DMS53 treated with DMSO at 0.1 percent for 48 hours (cell line): ENCODE data around the gene ZXDC.

ENCODE experiments used
- DNase-seq: peaks from one replicate; lab custom pipeline; 2025; ENCODE audit not compliant: unreplicated experiment; lab: John Stamatoyannopoulos, UW

Gene ZXDC

GRCh38 chr3:126476166-126477060 is 722 bp upstream of the ZXDC start:
- DNase-seq, result peak; percentile 18

DNA sequence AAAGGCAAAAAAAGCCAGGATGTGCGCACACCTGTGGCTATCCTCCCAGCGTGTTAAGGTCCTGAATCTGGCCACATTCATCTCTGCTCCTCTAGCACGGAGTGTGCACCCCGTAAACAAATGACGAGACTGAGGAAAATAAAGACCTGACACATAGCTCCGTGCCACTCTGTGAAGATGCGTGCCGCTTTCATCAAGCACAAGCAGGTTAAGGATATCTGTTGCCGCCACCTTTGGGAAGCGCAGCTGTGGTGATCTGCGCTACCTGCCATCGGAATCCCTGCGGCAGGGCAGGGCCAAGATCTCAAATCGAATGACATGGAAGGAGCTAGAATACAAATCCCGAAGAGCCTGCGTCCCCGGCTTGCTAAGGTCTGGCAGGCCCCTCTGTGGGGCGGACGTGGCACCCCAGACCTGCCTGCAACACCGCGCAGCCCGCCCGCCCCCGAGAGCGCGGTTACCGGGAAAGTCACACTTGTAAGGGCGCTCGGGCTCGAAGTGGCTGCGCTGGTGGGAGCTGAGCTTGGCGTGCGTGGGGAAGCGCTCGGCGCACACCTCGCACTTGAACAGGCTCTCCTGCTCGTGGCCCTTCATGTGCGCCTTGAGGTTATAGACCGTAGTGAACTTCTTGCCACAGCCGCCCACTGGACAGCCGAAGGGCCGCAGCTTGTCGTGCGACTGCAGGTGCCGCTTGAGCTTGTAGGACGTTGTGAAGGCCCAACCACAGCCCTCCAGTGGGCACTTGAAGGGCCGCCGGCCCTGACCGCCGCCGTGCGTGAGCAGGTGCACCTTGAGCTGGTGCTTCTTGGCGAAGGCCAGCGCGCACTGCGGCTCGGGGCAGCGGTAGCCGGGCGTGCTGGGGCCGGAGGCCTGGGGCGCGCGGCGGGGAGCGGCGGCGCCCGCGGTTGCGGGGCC is 936 bp downstream of the ZXDC start:
- peak; percentile 5 for DNase-seq

DNA sequence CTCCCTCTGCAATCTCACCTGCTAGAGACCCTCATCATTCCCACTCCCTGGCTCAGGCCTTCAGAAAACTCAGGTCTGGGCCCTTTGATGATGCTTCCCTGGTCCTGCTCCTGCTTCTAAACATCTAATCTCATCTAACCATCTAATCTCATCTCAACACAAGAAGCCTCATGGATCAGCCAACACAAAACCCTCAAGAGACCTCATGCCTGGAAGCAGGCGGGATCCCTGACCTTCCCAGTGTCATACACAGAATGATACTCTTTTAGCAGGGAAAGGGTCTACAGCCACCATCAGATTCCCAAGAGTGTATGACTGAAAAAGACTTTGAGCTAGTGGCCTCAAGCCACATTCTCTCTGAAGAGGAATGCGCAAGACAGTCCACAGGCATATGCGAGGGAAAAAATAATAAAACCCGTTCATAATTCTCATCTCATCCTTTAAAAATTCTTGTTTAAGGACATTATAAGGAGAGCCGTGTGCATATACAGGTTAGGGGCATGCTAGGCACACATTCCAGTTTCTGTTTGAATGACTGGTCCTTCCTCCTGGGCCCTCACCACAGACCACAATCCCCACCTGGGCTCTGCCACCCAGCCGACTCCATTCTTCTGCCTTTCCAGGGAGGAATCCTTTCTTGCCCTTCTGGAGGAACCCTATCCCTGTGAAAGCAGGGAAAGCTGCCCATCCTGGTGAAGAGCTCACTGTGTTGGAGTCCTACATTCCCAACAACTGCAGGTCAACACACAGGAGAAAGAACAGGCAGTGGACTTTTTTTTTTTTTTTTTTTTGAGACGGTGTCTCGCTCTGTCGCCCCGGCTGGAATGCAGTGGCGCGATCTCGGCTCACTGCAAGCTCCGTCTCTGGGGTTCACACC is 2.2 kb downstream of the ZXDC start:
- DNase-seq, result no peak

DNA sequence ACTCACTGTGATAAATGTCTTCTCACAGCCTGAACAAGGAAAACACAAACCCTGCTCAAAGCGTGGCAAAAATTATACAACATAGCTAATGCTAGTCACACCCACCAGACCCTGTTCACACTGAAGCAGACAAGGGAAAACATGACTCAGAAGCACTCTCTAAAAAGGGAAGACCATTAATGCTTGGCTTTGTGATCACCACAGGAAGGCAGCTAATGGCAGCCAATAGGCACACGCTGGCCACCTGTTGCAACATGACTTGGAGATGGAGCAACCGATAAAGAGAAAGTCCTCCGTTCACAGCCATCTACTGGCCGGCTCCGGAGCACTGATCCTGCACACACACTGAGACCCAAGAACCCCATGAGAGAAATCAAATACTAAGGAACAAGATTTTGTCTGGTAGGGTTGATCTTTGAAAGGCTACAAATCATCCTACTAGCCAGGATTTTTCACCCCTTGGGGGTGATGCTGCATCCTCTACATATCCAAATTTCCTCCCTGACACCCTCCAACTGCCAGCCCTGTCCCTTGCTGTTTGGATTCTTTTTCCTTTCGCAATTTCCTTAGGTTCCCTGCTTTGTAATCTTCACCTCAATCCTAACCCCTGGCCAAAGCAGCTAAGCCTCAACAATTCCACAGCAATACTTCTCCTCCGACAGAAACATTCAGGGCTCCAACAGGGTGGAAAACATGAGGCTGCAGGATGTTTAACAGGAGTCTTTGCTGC is 3.2 kb downstream of the ZXDC start:
- no peak for DNase-seq

GRCh38 chr3:126469479-126469878 is 6.2 kb downstream of the ZXDC start:
- DNase-seq, result peak; percentile 1

GRCh38 chr3:126468028-126468891 is 7.4 kb downstream of the ZXDC start:
- no peak for DNase-seq

GRCh38 chr3:126467611-126467955 is 8.1 kb downstream of the ZXDC start:
- no peak for DNase-seq

DNA sequence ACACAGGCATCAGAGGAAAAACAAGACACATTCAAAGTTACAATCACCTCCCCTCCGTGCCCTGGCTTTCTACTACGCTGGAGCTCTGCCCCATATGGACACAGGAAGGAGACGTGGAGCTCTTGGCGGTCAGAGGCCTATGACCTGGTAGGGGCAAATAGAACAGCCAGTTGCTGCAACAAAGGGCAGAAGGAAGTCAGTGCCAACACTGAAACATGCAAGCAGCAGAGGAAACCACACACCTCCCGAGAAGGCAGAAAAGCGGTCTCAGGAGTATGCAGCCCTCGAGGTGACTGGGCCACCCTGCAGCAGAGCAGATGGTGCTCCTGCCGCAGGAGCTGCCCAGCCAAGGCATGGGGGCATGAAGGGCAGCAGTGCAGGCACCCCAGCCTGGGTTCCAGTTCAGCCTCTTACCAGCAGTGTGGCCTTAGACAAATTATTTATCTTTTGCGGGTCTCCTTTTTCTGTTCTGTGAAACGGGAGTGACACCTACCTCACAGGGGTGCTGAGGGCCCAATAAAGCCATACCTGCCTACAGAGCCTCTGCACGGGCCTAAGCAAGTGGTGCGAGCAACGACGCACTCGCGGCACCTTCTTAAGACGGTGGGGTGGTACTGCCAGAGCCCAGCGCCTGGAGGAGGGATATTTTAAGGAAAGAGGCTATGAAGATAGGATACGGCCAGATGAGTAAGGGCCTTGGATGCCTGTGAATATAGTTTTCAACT is 8.6 kb downstream of the ZXDC start:
- no peak for DNase-seq

GRCh38 chr3:126465928-126466544 is 9.7 kb downstream of the ZXDC start:
- no peak for DNase-seq

- no peak for DNase-seq
These were observed 10.7 kb downstream of the ZXDC start for GRCh38 chr3:126464997-126465396.

DNA sequence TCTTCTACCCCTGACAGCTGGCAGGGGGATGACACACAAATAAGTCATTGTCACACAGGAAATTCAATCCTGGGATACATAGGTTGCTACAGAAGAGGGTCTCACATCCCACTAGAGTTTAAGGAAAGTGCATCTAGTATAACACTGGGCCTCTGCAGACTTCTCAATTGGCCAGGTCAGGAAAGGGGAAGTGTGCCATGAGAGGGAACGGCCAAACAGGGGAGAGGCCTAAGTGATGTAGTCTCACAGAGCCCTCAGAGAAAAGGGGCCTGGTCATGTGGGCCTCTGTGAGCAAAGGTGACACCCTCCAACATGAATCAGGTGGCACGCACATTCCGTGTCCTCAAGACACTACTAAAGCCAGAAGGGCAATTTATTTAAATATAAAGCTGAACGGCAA is 11.2 kb downstream of the ZXDC start:
- no peak for DNase-seq

DNA sequence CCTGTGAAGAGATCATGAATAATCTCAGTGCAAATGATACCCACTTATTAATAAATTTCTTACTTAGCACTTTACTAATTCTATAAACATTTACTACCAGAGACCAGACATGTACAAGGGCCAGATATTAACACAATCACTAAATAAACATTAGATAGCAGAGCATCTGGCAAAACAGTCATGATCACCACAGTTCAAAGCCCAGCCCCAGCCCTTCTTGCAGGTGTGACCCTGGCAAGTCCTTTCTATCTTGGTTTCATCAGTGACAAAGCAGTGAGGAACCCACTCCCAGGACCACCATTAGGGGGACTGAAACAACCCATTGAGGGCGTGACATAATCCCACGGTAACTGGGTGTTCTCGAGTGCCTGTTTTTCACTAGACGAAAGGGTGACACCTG is 11.6 kb downstream of the ZXDC start:
- DNase-seq, result peak; percentile 22

DNA sequence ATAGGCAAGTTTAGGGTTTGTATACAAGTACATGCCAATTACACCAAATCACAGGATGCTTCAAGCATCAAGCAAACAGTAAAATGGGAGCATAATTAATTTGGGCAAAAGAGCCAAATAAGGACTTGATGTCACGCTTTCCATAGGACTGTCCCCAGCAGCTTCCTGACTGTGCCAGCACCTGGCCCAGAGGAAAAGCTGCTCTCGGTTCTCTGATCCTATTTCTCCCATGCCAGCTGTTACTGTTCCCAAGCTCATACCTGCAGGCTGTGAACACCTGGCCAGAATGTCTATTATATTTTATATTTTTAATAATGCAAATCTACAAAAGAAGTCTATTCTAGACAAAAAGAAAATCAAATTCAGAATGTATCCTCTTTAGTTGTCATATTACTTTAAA is 12.2 kb downstream of the ZXDC start:
- DNase-seq, result peak; percentile 2

- no peak for DNase-seq
These were observed 14.1 kb downstream of the ZXDC start for GRCh38 chr3:126461450-126462070.

DNA sequence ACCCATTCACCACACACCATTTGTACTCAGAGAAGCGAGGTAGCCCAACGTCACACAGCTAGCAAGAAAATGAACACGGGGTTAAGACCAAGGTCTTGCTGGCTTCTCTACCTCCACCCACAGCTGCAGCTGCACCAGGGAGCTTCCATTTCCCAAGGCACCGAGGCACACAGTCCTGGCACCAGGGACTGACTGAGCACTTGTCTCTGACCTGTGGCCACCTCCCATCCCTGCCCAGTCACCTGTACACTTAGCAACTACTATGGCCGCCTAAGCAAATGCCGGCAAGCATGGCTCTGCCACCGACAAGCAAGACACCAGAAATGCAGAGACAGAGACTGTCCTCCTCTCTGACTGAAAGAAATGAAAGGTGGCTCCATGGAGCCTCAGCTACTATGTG is 15.3 kb downstream of the ZXDC start:
- no peak for DNase-seq

DNA sequence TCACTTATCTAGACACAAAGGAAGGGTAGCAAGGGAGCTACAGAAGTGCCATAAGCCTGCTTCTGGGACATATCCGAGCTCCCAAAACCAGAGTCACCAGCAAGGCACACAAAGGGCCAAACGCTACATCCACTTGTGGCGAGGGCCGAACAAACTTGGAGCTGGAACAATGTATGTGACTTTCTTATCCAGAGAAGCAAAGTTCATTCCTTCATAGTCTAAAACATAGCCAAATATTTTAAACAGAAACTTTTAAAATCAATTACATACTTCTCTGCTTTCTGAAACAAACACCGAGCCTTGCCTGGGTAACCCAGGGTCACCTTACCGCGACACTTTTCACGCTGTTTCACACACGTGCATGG is 15.9 kb downstream of the ZXDC start:
- DNase-seq, result no peak

GRCh38 chr3:126459111-126459762 is 16.5 kb downstream of the ZXDC start:
- no peak for DNase-seq
